CD14-positive monocyte (primary cell): ENCODE data around the gene RBKS. TPM values are rescaled to one million over a fixed set of nuclear protein-coding genes. Genes with fewer than 3 reads are reported as not detected.

Source experiments
- DNase-seq, 3 donors: peaks; one replicate each; pipeline ENCODE4 v3.0.0-alpha.2; 2011 to 2022
- H2AFZ ChIP-seq: 2 replicates; pipeline ENCODE4 v1.6.0; 2012; ENCODE audit warnings: mild to moderate bottlenecking, low read depth, low read length, inconsistent platforms; ENCODE audit not compliant: insufficient read depth, poor library complexity, severe bottlenecking
- H3K27ac ChIP-seq, 2 donors: 1 replicate in 1 of 2; 2 replicates in 1 of 2; pipeline ENCODE4 v1.5.1; 2012 to 2013; ENCODE audit warnings: low read length in 2 of 2, control low read depth in 1 of 2, inconsistent platforms in 1 of 2, low read depth in 1 of 2, mild to moderate bottlenecking in 1 of 2
- H3K27me3 ChIP-seq, 2 donors: one replicate each; pipeline versions ENCODE4 v1.6.0 to v1.6.1; 2011 to 2013; ENCODE audit warnings: low read length in 2 of 2; ENCODE audit not compliant: control insufficient read depth in 2 of 2, insufficient read depth in 2 of 2
- H3K36me3 ChIP-seq, 2 donors: replicated peaks in 1 of 2; 1 replicate in 1 of 2; 2 replicates in 1 of 2; pipeline versions ENCODE4 v1.5.1 to v1.6.1; 2012 to 2013; ENCODE audit warnings: low read length in 2 of 2, control low read depth in 1 of 2, inconsistent platforms in 1 of 2, mild to moderate bottlenecking in 1 of 2; ENCODE audit not compliant: insufficient read depth in 2 of 2, control insufficient read depth in 1 of 2
- H3K4me1 ChIP-seq, 2 donors: 1 replicate in 1 of 2; 2 replicates in 1 of 2; pipeline versions ENCODE4 v1.5.1 to v1.6.1; 2012 to 2013; ENCODE audit warnings: low read length in 2 of 2, control low read depth in 1 of 2, inconsistent platforms in 1 of 2, mild to moderate bottlenecking in 1 of 2, moderate library complexity in 1 of 2; ENCODE audit not compliant: insufficient read depth in 2 of 2, control insufficient read depth in 1 of 2
- H3K4me2 ChIP-seq: replicated peaks from 2 replicates; pipeline ENCODE3; 2012; ENCODE audit warnings: low read length, moderate library complexity, mild to moderate bottlenecking; ENCODE audit not compliant: poor library complexity, severe bottlenecking; ENCODE audit errors: extremely low read depth
- H3K4me3 ChIP-seq, 3 experiments: fragments of 200-600 bp in 1 of 3; sonication (generic) in 1 of 3; replicated peaks in 1 of 3; 1 replicate in 2 of 3; 2 replicates in 1 of 3; pipeline ENCODE4 v1.5.1; 2011 to 2013; ENCODE audit warnings: low read length in 3 of 3, mild to moderate bottlenecking in 3 of 3, control low read depth in 2 of 3, low read depth in 2 of 3, inconsistent platforms in 1 of 3, moderate library complexity in 1 of 3
- H3K79me2 ChIP-seq: 2 replicates; pipeline ENCODE4 v1.6.0; 2012; ENCODE audit warnings: mild to moderate bottlenecking, control low read depth, inconsistent platforms, low read length, moderate library complexity; ENCODE audit not compliant: insufficient read depth
- H3K9ac ChIP-seq: 2 replicates; pipeline ENCODE4 v1.6.0; 2017; ENCODE audit warnings: low read length, mild to moderate bottlenecking; ENCODE audit not compliant: insufficient read depth, poor library complexity, severe bottlenecking
- H3K9me3 ChIP-seq, 2 donors: replicated peaks in 1 of 2; 1 replicate in 1 of 2; 2 replicates in 1 of 2; pipeline versions ENCODE4 v1.5.1 to v1.6.1; 2012 to 2013; ENCODE audit warnings: low read length in 2 of 2, control low read depth in 1 of 2; ENCODE audit not compliant: control insufficient read depth in 1 of 2, insufficient read depth in 1 of 2
- H4K20me1 ChIP-seq: 2 replicates; pipeline ENCODE4 v1.6.0; 2012; ENCODE audit warnings: mild to moderate bottlenecking, low read length, control low read depth, moderate library complexity; ENCODE audit not compliant: insufficient read depth
- H3K27ac Mint-ChIP-seq, 7 donors: one replicate each; pipeline ENCODE4 v1.8.0; 2020; ENCODE audit warnings: mild to moderate bottlenecking in 7 of 7, mixed read lengths in 7 of 7, moderate library complexity in 6 of 7, inconsistent platforms in 2 of 7
- H3K27me3 Mint-ChIP-seq, 3 donors: one replicate each; pipeline ENCODE4 v1.8.0; 2021 to 2022; ENCODE audit warnings: low read depth in 3 of 3, mild to moderate bottlenecking in 3 of 3, mixed read lengths in 3 of 3, moderate library complexity in 3 of 3, inconsistent platforms in 1 of 3
- H3K36me3 Mint-ChIP-seq, 2 donors: one replicate each; pipeline ENCODE4 v1.8.0; 2020; ENCODE audit warnings: mixed read lengths in 2 of 2, inconsistent platforms in 1 of 2, mild to moderate bottlenecking in 1 of 2
- H3K4me1 Mint-ChIP-seq: one replicate; pipeline ENCODE4 v1.8.0; 2020; ENCODE audit warnings: mild to moderate bottlenecking, mixed read lengths
- H3K4me3 Mint-ChIP-seq, 2 donors: one replicate each; pipeline ENCODE4 v1.8.0; 2020; ENCODE audit warnings: mild to moderate bottlenecking in 2 of 2, mixed read lengths in 2 of 2, moderate library complexity in 1 of 2
- H3K9me3 Mint-ChIP-seq, 7 donors: one replicate each; pipeline ENCODE4 v1.8.0; 2020 to 2022; ENCODE audit warnings: mixed read lengths in 7 of 7, mild to moderate bottlenecking in 6 of 7, moderate library complexity in 6 of 7, inconsistent platforms in 2 of 7
- WGBS: methylation state at CpG from one replicate; pipeline ENCODE4 v1.1.5; 2013; ENCODE audit warnings: missing lambda C conversion rate; ENCODE audit not compliant: insufficient coverage; 5-methylcytosine and 5-hydroxymethylcytosine counted together
- intact Hi-C, 2 donors: fragments of 100-400 bp; cut with micrococcal nuclease; formaldehyde crosslinking; loops; one replicate each; pipeline versions ENCODE4 v1.15.0 to v1.15.1; 2023
- polyA plus RNA-seq, 3 donors: library from polyadenylated mRNA; depleted of rRNA in 1 of 3; unstranded in 2 of 3; stranded (reverse) in 1 of 3; fragments of 300-500 nt in 2 of 3; fragments of >200 nt in 1 of 3; fragmentation: Illumina TruSeq in 2 of 3; gene quantifications; 1 replicate in 2 of 3; 2 replicates in 1 of 3; pipeline ENCODE4 v1.2.3, GENCODE V29; 2012 to 2021
- TF ChIP-seq, protein P1 (sequence below): fragments of 200-600 bp; IDR thresholded peaks from one replicate; pipeline ENCODE4 v1.8.0; 2022; ENCODE audit warnings: antibody characterized with exemption, mild to moderate bottlenecking

RBKS gene
- polyA plus RNA-seq, 3 donors, result 3.9 to 39.1 (median 4.3) TPM

GRCh38 chr2:27870724-27871123 lies 19.5 kb downstream of the RBKS start:
- no peak overlapping the region for H3K27ac Mint-ChIP-seq
- TF ChIP-seq, protein P1, sequence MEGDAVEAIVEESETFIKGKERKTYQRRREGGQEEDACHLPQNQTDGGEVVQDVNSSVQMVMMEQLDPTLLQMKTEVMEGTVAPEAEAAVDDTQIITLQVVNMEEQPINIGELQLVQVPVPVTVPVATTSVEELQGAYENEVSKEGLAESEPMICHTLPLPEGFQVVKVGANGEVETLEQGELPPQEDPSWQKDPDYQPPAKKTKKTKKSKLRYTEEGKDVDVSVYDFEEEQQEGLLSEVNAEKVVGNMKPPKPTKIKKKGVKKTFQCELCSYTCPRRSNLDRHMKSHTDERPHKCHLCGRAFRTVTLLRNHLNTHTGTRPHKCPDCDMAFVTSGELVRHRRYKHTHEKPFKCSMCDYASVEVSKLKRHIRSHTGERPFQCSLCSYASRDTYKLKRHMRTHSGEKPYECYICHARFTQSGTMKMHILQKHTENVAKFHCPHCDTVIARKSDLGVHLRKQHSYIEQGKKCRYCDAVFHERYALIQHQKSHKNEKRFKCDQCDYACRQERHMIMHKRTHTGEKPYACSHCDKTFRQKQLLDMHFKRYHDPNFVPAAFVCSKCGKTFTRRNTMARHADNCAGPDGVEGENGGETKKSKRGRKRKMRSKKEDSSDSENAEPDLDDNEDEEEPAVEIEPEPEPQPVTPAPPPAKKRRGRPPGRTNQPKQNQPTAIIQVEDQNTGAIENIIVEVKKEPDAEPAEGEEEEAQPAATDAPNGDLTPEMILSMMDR, result no peak
- no peak overlapping the region for H3K4me2 ChIP-seq

GRCh38 chr2:27869763-27870162 lies 20.4 kb downstream of the RBKS start:
- H3K4me3 Mint-ChIP-seq, result no peak overlapping the region
- H3K27ac ChIP-seq, result no peak overlapping the region
- peaks cover 3 to 14% of the 10 kb centered on the region in 2 donors for H3K4me1 ChIP-seq
- H3K27me3 ChIP-seq, result no peaks in the 10 kb centered on the region
- no peak overlapping the region for H3K27ac Mint-ChIP-seq
- no peak for DNase-seq
- H2AFZ ChIP-seq, result no peak overlapping the region
- H3K36me3 Mint-ChIP-seq, result peaks cover 2 to 5% of the 10 kb centered on the region in 2 donors
- no peak overlapping the region for H3K4me2 ChIP-seq
- H3K4me1 Mint-ChIP-seq, result peaks cover 22% of the 10 kb centered on the region
- intact Hi-C loops, result no loop called here
- H3K79me2 ChIP-seq, result no peaks in the 10 kb centered on the region
- no peaks in the 10 kb centered on the region for H3K9me3 ChIP-seq
- H4K20me1 ChIP-seq, result no peaks in the 10 kb centered on the region
- no peak overlapping the region for H3K9ac ChIP-seq
- TF ChIP-seq, protein P1, result no peak
- H3K27me3 Mint-ChIP-seq, result peaks cover 0 to 3% (median 1%) of the 10 kb centered on the region in 3 donors
- 93% methylated on average over 4 of the region's 6 CpGs for WGBS
- H3K4me3 ChIP-seq, result no peak overlapping the region
- H3K36me3 ChIP-seq, result no peaks in the 10 kb centered on the region
- peaks cover 0 to 2% (median 0%) of the 10 kb centered on the region in 7 donors for H3K9me3 Mint-ChIP-seq

More at GRCh38 chr2:27870724-27871123, 19.5 kb downstream of the RBKS start:
- Mint-ChIP-seq H3K4me1 (peaks cover 16% of the 10 kb centered on the region), H3K9me3 (peaks cover 2 to 5% (median 2%) of the 10 kb centered on the region in 7 donors), H3K4me3 (no peak overlapping the region), H3K36me3 (peaks cover 3 to 11% of the 10 kb centered on the region in 2 donors), H3K27me3 (peaks cover 0 to 1% (median 0%) of the 10 kb centered on the region in 3 donors)
- Histone ChIP-seq H3K4me3 (no peak overlapping the region), H3K36me3 (no peaks in the 10 kb centered on the region), H3K9me3 (peaks cover 0 to 1% of the 10 kb centered on the region in 2 donors), H3K27me3 (no peaks in the 10 kb centered on the region), H2AFZ (no peak overlapping the region), H3K27ac (no peak overlapping the region), H3K79me2 (no peaks in the 10 kb centered on the region), H3K9ac (no peak overlapping the region), H4K20me1 (no peaks in the 10 kb centered on the region), H3K4me1 (peaks cover 3 to 8% of the 10 kb centered on the region in 2 donors)
- peak in 1 of 3 donors; percentile 12 for DNase-seq
- intact Hi-C loops, result no loop called here
- 100% methylated on average over 3 of the region's 3 CpGs for WGBS
